HK-2 (cell line): ENCODE measurements around the gene LYSMD3.
A peak's percentile ranks its signal among the peaks of the same experiment; 100 is the strongest.

Source experiments
- DNase-seq: peaks from one replicate; pipeline ENCODE4 v3.0.0-alpha.2; 2018; ENCODE audit not compliant: unreplicated experiment

The LYSMD3 gene

DNA sequence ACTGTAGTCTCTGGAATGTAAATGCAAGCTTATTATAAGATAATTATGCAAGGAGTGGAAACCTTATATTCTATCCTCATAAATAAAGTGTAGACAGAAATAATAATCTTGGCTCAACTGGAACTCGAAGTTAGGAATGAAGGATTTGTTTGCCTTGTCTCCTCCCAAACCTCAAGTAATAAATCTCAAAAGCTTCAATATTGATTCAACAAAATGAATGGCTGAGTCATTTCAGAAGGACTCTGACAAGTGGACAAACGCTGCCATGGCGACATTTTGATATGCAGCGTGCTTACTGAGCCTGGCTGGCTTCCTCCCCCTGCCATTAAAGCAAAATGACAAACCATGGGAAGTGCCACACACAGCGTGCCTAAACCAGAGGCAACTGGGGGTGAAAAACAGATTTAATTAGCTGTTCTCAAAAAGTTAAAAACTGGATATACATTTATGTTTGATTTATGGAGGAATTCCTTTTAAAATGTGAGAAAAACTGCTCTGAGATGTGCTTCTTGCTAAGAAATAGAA lies 18.7 kb upstream of the LYSMD3 start:
- no peak for DNase-seq

DNA sequence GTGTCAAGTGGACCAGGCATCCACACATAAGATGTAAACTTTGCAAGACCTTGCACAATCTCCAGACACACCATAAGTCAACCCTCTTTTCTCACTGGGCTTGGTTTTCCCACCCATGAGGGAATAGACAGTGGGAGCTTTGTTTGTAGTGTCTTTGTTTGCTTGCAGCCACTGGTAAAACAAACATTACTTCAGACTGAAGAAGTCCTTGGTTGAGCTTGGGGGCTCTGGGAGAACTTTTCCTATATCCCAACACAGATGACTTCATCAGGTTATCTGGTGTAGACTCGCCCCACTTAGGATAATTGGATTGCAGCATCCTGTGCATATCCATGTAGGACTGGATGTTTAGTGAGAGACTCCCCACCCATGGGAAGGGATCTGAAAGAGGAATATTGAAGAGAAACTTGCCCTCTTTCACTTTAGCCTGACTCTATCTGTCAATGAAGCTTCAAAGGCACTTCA lies 17.7 kb upstream of the LYSMD3 start:
- no peak for DNase-seq

DNA sequence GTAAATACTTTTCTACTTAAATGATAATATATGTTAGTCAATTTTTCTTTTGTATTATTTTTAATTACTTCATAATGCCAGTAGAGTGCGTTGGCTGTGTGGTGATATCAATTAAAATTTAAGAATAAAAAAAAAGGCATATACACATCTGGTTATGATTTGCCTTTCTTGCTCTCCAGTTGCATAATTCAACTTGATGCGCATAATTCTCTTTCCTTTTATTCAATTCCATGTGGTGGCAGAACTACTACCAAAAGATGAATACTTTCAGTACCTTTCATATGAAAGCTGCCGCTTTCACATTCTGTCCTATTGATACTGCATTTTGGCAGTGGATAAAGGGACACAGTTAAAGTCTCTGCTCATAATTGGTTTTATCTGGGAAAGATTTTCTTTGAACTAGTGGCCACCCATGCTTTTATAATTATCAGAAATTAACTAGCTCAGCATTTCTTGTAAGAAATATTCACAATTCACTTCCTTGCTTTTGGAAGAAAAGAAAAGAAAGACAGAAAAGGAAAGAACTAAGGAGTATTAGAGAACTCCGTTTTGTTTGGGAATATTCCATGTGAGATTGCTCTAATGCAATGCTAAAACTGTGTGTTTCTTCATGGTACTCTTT lies 16.9 kb upstream of the LYSMD3 start:
- DNase-seq, result no peak

DNA sequence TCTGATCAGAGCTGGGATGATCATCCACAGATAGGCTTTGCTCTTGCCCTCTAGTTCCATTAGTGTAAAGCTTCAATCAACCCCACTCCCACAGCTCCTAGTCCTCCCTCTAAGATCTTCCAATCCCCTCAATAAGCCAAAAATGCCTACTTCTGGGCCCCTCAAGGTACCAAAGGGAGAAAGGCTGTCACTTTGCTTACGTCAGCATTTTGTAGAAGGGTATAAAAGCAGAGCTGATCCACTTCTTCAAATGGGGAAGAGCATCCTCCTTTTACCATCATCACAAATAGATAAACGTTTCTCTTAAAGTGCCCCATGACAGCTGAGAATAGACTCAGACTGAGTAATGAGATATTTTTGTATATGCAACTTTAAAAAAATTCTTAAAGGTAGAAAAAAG lies 16.1 kb upstream of the LYSMD3 start:
- DNase-seq, result no peak

DNA sequence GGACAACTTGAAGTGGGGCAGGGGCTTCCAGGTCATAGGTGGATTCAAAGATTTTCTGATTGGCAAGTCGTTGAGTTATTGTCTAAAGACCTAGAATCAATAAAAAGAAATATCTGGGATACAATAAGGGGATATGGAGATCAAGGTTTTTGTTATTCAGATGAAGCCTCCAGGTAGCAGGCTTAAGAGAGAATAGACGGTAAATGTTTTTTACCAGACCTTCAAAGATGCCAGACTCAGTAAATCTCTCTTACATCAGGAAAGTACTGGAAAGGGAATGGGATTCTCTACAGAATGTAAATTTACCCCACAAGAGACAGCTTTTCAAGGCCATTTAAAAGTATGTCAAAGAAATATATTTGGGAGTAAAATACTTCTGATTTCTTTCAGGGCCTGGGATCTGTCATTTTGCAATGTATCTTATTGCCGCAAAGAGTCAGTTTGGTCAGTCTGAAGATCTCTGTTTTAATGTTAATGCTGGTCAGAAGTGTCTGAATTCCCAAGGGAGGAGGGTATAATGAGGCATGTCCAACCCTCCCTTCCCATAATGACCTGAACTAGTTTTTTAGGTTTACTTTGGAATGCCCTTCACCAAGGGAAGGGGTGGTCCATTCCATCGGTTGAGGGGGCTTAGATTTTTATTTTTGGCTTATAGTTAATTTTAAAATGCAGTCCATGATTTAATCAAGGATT lies 13.6 kb upstream of the LYSMD3 start:
- no peak for DNase-seq

DNA sequence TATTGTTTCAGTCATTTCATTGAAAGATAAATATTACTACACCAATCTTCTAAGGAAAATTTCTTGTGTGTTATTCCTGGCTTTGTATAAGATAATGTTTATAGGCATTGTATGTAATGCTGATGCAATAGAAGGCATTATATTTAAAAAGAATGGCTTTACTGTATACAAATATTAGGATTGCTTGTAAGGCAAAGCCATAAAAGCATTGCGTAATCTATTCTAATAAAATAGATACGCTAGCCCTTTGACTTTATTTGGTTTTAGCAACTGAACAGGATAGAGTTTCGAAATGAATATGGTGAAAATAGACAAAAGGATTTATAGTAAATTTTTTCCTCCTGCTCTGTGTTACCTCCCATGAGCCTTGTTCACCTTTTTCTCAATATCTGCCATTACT lies 5.5 kb upstream of the LYSMD3 start:
- no peak for DNase-seq

DNA sequence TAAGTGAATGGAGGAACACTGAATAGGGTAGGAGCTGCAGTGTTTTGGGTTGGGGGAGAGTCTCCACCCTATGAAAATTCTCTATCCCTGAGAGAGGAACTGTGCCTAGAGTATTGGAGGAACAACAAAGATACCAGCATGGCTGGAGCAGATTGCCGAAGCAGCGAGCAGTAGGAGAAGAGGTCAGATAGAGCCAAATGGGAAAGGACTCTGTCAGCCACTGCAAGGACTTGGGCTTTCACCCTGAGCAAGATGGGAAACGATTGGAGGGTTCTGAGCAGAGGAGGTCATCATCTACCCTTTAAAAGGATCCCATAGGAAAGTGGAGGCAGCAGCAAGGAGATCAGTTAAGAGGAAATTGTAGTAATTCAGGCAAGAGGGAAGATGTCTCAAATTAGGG lies 4.4 kb upstream of the LYSMD3 start:
- DNase-seq, result no peak

DNA sequence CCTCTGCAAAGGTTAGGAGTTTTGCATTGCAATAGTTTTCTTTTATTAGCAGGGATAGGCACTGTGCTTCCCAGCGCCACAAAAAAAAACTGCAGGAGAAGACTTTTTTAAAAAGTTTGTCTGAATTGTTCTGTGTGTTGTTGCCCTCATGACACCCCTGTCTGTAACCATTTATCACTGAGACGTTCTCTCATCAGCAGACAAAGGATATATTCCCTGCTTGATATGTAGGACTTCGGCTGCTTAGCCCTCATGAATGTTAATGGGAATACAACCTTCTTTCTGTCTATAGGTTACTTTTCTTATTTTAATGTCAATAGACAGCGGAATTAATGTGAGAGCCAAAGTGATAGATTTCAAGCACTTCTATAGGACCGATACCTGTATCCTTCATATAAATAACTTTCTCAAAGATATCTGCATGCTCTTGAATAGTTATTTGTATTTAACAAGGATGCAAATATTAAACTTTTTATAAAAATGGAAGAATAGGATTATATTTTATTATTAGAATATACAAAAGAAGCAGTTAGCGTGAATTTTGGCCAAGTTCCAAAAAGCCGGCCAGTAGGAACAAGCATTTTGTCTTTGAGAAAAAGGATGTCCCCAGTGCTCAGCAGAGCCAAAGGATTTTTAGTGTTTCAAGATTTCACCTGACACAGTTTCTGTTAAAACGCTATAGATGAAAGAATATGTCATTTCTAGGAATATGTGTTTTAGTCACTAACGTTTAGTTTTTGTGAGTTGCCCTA lies 1.5 kb upstream of the LYSMD3 start:
- no peak for DNase-seq

DNA sequence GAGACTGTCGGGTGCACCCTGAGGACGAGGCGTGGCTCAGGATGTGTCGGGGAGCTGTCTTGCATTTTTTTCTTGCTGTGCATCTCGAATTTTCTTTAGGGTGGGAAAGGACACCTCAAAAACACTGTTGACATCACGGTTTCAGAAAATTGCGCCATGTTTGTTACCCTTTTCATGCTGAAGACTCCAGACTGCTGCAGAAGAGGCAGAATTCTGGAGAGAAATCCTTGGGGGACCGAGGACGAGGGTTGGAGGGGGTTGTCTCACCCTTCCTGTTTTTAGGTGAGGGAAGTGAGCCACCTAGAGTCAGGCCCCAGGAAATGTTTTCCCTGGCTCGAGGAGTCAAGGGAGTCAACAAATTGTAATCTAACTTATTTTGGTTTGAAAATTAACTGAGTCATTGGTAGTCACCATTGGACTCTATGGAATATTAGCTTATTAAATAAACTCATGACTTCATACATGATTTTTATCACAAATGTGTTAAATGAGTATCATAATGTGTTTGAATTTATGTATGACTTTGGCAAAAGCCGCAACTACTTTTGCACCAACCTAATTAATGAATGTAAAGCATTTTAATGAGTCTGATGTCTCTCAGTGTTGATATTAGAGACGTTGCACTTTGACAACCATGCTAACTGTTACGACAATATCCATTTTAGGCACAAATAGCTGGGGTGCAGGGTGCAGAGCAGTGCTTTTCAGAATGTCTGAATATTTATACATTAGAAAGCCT lies 724 bp upstream of the LYSMD3 start:
- DNase-seq, result peak; percentile 45

DNA sequence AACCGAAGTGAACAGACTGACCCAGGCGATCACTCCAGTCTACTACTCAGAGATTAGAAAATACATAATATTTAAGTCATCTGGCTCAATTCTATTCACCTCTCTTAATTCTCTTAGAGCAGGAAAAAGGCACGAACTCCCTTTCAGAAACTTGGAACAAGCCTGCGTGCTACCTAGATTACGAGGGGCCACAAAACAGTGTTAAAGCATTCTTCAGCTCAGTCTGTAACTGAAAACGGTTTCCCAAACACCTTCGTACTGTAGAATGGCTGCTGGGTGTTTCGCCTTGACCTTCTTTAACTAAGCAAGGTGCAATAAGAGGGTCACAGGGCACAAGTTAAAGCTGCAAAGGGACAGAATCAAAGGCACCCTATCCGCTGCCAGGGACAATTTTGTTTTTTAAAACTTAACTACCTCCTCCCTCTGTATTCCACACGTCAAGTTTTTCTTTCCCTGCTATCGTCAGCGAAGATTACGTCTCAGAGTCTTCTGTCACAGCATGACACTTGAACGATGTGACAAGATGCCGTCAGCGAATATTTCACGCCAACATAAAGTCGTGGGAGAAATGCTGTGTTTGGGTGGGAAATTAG lies 687 bp downstream of the LYSMD3 start:
- peak; percentile 4 for DNase-seq

DNA sequence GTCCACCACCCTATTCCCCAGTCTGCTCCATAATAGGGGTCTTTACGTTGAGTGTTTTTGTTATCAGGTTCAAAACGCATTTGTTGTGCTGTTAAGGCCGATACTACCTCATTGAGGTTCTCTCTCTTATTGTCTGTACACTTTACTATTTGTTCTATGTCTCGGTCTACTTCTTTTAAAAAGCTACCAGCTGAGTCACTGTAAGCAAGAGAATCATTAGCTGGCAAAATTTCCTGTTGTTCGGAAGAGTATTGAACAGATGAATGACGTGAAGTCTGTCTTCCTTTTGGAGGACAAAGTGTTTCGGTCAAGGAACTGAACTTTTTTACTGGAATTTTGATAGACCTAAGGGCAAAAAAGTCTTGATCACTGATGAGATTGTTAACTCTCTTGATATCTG lies 10.3 kb downstream of the LYSMD3 start:
- DNase-seq, result no peak

DNA sequence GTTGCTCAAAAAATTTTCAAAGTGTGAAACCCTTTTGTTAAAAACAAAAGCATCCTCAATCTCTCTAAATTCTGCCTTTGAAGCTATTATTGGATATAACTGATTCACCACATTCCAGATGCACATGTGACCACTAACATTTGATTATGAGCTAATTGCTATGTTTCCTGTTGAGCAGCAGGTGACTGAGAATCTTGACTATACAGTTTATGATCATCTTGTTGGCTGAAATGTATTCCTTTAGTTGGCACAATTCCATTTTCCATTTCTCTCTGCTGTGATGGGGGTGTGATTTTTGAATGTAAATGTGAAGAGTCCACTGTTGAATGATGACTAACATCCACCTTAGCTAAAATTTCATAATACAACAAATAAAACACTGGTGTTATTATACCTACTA lies 10.7 kb downstream of the LYSMD3 start:
- DNase-seq, result no peak

DNA sequence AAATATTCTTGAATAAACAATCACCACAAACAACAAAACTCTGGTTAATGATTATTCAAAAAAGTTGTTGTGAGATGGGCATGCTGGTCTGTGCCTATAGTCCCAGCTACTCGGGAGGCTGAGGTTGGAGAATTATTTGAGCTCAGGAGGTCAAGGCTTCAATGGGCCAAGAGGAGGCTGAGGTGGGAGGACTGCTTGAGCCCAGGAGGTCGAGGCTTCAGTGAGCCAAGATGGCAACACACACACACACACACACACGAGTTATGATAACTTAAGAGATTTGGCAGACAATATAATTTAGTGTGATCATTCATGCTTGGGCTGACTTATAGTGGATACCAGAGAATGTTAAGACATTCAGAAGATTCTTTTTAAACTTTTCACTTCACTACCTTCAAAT lies 14.9 kb downstream of the LYSMD3 start:
- DNase-seq, result no peak

DNA sequence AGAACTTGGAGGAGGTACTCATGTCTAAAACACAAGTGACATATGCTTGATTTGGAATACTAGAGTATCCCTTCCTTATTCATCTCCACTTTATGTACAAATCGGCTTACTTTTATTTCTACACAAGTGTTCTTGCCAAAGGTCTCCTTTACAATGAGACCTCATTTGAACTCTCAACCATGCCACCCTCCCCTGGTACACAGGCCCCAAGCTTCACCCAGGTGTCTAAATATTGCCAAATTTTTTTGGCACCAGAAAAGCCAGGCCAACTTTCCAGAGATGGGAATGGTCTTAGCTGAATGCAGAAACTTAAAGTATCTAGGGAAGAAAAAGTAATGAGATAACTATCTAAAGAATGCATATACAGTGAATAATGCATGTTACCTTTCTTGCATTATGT lies 18.9 kb downstream of the LYSMD3 start:
- DNase-seq, result no peak

DNA sequence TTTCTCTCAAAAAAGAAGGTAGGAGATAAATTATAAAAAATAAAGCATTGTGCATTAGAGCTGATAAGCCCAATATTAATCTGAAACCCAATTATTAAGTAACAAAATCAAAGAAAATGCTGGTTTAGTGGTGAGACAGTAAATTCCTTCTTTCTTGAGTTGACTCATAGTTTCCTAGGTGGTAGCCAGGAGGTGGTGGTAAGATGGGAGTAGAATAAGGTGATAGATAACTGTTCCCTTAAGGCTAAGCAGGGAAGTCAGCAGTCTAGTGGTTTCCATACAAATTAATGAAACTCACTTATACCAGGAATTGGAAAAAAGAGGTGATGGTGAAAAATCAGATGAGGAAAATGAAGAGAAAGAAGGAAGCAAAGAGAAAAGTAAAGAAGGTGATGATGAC lies 23.2 kb downstream of the LYSMD3 start:
- no peak for DNase-seq

DNA sequence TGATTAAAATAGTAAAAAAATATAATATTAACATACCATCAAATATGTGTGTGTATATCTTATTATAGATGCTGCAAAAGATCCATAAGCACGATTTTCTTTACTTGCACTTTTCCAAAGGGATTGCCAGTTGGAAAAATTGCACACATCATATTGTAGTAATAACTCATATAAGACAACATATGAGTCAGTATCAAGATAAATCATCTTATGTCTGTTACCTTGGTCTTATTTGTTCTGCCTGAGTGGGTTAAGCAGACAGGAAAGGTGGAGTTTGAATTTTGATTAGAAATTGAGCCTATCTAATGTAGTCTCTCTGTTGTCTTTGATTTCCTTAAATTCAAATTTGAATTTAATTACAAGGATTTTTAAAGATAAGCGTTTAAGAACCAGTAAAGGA lies 24.6 kb downstream of the LYSMD3 start:
- DNase-seq, result no peak

DNA sequence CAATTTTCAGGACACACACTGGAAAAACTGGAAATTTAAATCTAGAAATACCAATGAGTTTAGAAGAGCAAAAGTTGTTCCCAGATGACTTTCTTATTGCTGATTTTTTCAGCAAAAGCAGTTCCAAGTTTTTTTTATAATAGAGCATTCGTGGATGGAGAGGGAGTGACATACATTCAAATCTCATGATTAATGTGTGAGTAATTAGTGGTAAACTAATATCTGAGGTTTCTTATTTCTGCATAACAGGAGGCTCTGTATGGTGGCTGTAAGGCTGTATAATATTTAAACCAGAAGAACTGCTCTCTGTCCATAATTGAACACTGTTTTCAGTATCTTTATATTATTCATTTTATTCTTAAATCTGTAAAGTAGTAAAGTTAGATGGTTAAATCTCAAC lies 25.8 kb downstream of the LYSMD3 start:
- DNase-seq, result no peak

DNA sequence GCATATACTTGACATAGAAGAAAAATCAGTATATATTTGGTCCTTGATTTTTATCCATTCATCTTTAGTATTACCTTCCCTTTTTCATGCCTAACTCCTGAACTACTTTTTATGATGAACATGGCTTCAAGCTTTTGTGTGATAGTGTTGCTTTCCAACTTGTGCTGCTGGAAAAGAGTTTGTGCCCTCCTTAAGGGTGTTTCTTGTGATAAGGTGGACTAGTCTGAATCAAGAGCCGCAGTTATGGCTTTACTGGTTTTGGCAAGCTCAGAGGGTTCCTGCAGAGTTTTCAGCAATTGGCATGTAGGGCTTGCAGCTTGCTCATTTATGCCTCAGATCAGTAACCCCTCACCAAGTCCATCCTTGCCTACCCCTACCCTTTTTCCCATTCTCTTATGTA lies 34.2 kb downstream of the LYSMD3 start:
- no peak for DNase-seq

DNA sequence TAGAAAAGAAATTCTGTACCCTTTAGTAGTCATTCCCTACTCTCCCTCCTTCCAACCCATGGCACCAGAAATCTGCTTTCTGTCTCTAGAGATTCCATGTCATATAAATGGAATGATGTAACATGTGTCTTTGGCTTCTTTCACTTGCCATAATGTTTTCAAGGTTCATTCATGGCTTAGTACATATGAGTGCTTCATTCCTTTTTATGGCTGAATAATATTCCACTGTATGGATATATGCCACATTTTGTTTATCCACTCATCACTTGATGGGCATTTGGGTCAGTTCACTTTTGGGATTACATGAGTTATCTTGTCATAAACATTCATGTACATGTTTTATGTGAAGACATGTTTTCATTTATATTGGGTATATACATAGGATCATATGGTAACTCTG lies 35.3 kb downstream of the LYSMD3 start:
- DNase-seq, result no peak

DNA sequence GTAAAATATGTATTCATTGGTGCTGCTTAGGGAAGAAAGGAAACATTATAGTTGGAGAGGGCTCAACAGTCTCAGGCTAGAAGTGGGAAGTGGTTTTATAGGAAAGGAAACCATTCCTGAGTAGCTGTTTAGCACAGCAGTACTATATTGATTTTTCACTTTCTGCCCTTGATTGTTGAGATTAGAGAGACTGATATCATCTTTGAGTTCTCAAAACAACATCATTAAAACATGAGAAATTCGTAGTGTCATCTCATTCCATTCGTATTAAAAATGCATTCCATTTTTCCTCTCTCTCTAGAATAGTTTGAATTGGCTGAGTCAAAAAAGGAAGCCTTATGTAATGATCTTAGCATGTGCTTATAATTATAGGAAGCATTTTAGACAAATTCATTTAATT lies 40.6 kb downstream of the LYSMD3 start:
- DNase-seq, result no peak

DNA sequence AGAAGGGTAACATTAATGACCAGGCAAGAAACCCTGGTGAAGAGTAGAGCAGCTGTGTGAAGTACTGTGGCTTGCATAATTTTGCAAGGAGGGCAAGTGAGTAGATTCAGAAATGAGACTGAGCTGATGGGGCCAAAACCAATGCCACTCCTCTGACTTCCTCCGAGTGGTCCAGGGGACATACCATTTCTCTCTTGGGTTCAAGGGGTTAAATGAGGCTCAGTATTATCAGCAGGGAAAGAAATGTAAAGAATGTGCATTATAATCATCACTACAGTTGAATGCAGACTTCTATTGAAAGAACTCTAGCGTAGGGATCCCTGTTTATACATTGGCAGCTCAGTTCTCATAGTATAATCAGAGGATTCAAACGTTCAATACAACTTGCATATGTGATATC lies 44.8 kb downstream of the LYSMD3 start:
- no peak for DNase-seq

DNA sequence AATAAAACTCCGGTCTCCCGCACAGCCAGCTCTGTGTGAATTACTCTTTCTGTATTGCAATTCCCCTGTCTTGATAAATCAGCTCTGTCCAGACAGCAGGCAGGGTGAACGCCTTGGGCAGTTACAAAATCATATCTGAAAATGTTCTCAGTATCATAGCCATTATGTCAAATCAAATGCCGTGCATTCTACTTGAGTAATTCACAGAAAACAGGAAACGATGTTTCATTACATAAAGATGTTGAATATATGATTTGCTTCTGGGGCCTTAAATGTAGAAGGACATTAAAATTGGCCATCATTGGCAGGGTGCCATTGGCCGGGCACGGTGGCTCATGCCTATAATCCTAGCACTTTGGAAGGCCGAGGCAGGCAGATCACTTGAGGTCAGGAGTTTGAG lies 46.2 kb downstream of the LYSMD3 start:
- DNase-seq, result no peak
